Endometrial microvascular endothelial cells (primary cell): ENCODE measurements around the gene FGA. TPM values are rescaled to one million over a fixed set of nuclear protein-coding genes. Genes with fewer than 3 reads are reported as not detected.

Source experiments
- in situ Hi-C: cut with HindIII; loops from 2 replicates; pipeline ENCODE4 v1.10.0; 2017; ENCODE audit warnings: low sequenced_read_pairs, low pct_unique_long_range_greater_than_20kb; ENCODE audit errors: inconsistent ontology term
- total RNA-seq: library from RNA; depleted of rRNA; stranded (reverse); fragments of >200 nt; gene quantifications from one replicate; pipeline ENCODE4 v1.2.3, GENCODE V29; 2015; ENCODE audit errors: inconsistent ontology term

The FGA gene
- total RNA-seq: not detected

DNA sequence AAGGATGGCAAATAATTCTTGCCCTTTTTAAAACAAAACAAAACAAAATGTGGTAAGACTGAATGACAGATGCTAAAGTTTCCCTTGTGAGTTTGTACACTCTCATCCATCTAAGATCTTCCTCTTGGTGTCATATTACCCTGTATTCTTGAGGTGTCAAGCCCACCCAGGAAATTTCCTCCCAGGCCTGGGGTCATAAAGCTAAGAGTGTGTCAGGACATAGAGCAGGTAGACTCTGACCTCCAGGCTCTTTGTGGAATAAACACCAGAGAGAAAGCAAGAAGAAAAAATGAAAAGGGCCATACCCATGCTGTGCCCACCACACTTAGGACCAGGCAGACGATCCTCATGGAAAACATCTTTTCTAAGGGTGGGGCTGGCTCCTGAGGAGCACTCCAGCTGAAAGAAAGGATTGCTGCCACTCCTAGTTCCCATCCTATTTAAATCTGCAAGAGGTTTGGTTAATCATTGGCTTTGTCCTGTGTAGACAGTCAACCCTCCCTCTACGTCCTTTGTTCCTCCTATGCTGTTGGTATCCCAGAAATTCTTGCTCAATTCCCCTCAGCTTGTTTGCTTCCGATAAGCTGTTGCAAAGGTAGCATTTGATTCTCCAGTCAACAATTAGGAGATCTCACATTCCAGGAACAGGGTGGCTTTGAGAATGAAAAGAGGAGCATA lies at the start of gene FGA:
FGA (minus strand) TSS at position 414 of the 678 bp plus-strand sequence; CDS start at position 359, 55 bp downstream.
- in situ Hi-C loops: no loop called here

DNA sequence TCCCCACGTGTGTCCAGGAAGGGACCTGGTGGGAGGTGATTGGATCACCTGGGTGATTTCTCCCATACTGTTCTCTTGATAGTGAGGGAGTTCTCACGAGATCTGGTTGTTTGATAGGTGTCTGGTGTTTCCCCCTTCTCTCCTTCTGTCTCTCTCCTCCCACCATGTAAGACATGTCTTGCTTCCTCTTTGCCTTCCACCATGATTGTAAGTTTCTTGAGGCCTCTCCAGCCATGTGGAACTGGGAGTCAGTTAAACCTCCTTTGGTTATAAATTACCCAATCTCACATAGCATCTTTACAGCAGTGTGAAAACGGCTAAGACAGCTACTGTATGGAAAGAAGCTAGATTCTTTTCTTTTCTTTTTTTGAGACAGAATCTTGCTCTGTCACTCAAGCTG lies 43.5 kb upstream of the FGA start:
- in situ Hi-C loops: no loop called here

DNA sequence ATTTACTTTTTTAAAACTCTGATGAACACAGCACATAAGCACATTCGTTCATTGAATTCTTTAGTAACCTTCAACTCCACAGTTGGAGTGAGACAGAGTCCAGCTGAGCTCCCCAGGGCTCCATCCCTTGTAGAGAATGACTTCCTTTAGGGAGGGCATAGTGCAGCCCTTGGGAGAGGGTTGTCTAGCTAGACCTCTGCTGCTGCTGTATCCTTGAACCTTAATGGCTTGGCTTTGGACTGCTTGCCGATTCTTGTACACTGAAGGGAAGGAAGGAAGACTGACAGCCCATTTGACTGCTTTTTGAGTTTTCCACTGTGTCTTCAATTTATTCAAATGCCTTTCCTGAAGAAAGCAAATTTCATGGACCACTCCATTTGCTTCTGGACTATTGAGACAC lies 41.3 kb upstream of the FGA start:
- in situ Hi-C loops: no loop called here

DNA sequence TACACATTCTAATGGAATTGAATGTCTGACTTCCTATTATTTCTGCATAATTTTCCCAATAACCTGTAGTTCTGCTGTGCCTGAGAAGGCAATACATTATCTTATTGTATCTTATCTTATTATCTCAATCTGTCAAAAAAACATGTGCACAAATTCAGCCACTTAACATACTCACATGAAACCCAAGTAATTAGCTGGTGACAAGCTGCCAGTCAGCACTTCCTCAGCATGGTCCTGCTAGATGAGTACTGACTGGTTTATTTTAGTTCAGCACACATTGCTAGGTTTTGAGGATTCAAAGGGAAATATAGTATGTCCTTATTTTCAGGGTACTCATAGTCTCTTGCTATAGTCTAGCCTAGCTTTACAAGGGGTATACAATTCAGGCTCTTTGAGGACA lies 39.8 kb upstream of the FGA start:
- in situ Hi-C loops: no loop called here

DNA sequence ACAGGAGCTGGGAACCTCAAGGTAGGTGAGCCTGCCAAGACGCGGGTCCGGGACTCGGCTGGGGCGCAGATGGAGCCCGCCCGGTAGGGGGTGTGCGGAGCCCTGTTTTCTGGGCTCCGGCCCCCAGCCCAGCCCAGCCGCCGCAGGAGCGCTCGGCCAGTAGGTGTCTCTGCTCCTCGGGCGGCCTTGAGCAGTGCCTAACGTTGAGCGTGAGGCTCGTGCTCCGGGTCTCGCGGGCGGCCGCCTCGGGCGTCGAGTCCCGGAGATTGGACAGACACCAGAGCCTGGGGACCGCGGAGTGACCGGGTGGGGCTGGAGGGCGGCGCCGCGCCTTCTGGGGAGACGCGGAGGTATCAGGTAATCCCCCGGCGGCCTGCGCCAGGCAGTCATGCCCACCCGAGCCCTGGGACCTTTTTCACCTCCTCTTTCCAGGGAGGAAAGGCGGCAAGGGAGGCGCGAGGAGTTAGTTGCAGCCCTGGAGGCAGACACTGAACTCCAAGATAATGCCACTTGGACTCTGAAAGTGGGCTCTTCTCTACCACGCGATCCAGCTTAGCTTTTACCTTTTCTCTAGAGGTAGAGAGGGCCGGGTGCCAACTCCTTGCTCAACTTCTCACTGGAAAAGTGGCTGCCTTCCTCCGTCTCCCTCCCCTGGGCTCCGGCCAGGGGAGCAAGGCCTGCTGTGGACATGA lies 36.4 kb upstream of the FGA start:
- in situ Hi-C loops: no loop called here

DNA sequence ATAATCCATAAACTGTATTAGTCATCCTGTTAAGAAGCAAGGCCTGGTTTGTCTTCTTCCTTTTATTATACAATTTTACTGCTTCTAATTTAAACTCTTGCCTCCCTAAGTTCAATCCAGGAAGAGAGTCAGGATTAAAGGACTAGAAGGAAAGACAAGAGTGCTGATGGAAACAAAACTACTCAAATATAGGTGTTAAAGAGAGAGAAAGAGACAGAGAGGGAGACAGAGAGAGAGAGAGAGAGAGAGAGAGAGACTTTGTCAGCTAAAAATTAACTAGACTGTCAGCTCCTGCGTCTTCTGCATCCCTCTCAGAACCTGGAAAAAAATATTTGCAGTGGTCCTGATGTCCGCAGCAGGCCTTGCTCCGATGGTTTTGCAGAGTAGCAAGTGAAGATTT lies 35.4 kb upstream of the FGA start:
- in situ Hi-C loops: no loop called here

DNA sequence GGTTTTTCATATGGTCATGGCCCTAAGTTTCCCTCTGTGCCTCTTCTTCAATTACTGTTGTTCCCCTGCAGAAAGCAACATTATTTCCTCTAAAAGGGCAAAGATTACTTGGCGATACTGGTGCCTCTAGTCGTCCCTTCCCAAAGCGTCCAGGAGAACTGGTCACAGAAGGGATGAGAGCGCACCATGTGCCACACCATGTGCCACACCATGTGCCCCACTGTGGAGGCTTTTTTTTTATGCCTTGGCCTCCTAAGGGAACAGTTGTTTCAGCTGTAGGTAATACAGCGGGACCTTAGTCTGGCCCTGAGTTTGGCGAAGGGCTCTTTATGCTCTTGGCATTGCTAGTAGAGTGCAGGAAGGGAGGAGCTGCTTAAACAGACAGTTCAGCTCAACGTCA lies 33.5 kb upstream of the FGA start:
- in situ Hi-C loops: no loop called here

DNA sequence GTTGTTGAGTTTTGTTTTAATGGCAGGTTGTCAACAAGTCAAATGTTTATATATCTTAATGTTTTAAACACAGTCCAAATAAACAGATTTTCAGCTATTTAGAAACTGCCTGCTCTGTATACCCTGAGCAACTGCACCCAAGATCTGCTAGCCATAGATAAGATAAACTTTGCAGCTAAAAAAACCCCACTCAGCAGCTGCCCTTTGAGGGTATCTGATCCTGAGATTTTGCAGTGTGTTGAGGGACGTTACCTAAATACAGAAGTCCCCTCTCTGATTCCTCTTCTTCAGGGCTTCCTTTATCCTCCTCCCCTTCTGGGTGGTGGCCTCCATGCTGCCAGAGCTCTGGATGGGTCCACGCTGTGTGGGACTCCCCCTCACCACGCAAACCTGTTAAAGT lies 32.9 kb upstream of the FGA start:
- in situ Hi-C loops: no loop called here

DNA sequence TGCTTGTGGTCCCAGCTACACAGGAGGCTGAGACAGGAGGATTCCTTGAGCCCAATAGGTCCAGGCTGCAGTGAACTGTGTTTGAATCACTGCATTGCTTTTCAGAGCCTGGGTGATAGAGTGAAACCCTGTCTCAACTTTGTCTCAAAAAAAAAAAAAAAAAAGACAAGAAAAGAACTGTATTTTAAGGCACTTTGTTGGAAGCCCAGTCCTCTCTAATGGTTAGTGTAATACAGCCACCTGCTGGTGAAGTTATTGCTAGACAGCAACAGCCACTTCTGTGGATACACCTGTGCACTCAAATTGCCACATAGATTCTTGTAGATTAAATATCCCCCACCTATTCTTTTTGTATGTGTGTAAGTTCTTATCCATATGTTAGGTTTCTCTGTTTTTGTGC lies 32.1 kb upstream of the FGA start:
- in situ Hi-C loops: no loop called here

DNA sequence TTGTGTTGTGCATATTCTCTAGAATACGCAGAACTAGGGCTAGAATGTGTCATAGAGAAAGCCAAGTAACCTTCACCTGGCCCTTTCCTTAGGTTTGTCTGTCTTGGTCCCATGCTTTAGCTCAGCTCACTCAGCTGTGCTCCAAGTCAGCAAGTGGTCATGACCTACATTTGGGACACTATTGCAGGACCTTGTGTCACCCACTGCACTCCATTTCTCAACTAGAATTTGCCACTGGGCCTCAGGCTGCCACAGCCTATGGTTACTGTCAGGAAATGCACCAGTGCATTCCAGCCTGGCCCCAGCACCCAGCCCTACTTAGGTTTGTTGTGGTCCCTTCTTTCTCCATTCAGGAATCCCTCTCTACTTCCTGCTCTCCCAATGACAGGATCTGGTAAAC lies 29.6 kb upstream of the FGA start:
- in situ Hi-C loops: no loop called here

DNA sequence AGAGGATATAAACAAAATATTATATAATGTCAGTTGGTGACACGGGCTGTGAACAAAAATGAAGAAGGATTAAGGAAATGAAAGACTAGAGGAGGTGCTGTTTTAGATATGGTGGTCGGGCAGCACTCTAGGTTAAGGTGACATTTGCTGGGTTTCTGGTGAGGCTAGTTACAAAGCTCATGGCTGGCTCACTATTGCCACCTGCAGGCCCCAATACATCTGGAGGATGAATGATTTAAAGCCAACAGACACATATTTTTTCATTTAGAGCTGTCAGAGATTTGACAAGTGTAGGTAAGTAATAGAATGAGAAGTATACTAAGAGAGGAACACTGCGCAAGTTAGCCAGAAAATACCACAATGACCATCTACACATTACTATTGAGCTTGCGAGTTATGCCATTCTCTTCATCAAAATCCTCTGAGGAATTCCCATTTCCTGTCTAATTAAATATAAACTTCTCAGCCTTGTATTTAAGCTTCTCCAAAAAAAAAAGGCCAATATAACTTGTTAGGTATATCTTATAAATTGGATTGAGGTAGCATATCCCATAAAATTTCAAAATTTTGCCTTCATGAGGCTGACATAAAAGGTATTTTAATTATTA lies 28.3 kb upstream of the FGA start:
- in situ Hi-C loops: no loop called here

DNA sequence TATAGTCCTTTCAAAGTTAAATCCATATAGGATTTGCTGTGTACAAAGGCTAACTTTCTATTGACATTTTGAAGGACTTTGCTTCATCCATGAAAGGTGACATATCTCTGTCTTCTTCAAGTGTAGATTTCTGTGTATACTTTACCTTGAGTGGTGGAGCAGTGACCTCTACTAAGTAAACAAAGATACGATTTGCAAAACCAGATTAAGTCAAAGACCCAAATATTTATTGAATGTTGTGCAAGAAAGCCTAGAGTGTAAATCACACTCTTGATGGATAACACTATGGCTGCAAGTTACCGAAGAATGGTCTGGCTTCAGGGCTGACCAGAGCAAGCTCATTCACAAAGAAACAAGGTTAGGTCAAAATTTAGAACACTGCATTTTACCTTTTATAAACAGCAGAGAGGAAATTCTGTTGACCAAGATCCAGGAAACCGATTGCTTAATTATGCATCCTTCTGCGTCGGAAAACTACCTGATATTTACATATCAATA lies 27.3 kb upstream of the FGA start:
- in situ Hi-C loops: no loop called here

DNA sequence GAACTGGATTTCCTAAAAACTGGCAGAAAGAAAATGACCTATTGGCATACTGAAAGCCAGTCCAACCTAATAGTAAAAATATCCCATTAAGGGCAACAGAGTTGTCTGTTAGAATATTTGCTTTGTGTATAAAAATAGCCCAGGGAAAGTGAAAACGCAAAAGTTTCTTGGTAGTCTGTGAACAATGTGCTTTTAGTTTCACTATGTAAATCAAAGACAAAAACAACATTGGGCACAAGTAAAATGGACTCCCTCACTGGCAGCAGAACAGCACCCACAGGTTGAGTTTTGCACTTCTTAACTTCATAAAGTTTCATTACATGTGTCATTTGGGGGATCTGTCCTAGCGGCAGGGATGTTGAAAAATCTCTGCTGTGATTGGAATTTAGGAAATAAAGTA lies 26.2 kb upstream of the FGA start:
- in situ Hi-C loops: no loop called here

DNA sequence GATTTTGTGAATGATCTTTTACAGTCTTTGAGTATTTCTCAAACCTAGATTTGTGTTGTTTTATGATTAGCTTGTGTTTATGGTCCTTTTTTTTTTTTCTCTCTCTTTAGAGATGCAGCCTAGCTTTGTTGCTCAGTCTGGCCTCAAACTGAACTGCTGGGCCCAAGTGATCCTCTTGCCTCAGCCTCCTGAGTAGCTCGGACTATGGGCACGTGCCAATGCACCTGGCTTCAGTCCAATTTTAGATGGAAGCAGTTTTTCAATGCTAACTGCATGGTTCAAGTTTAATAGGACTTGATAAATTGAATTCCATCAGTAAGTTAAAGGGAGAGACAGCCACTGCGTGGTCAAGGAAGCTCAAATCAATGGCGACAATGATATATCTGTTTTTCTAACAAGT lies 25.7 kb upstream of the FGA start:
- in situ Hi-C loops: no loop called here

DNA sequence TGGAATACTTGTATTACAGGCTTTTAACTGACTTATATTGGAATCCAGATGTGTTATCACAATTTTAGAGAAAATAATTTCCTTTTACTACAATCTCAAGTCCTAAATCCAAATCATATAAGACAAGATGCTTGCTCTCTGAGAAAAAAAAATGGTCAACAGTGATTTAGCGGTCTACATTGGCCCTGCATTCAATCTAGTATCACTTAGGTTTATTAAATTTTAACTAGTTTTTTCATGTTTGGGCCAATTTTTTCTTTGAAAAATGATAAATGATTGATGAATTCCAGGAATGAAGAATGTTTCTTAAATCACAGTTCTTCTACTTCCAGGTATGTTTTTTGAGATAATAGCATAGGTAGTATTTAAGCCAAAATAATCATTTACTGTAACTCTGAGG lies 24.7 kb upstream of the FGA start:
- in situ Hi-C loops: no loop called here

DNA sequence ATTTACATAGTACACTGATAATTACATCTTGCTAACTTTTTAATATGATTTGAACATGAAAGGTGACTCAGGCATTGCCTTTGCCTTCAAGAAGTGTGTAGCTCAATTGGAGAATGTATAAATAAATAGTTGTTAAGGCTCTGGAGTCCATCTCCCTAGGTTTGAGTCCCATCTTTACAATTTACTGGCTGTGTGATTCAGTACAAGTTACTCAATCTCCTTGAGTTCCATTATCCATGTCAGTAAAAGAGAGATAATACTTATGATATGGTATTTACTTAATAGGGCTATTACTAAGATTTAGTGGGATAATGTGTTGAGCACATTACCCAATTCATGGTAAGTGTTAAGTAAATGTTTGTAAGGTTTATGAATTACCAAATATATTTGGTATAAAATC lies 23.8 kb upstream of the FGA start:
- in situ Hi-C loops: no loop called here

DNA sequence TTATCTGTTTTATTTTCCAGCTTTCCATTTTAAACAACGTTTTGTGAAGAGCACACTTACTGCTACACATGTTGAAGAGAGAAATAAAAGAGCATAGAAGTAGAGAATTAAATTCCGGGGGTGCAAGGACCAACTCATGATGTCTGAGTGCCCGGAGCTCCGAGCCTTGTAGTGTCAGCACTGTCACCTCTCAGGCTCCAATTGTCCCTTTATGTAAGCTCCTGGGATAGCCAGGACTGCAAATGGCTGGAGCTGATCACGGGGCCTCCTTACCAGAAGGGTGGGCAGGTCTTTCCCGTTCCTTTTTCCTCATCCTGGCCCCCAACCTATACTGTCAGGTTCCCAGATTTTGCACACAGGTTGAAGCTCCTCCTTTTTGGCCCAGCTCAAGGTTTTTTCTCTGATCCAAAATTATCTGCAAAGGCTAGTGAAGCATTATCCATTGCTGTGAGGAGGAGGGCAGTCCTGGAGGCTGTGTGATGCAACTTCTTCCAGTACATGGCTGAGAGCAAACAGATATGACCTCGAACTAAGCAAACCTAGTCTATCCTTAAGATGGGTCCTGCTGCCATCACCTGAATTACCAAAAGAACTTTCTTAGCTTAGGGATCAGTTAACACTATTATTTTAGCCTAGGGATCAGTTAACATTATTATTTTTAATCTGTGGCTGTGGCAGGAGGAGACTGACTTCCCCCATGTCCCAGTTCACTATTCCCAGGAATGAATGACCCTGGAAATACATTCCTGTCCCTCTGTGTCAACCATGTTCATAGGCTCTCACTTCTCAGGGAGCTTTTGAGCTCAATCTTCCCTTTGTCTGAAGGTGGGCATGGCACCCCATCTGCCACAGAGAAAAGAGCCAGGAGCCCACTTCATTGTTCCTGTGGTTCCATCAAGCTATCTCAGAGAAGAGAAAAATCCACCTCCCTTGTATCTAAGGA lies 22.2 kb upstream of the FGA start, which contains the start of gene FGG:
FGG (minus strand) TSS at position 185 of the 943 bp plus-strand sequence; CDS start at position 138, 47 bp downstream.
- in situ Hi-C loops: no loop called here

DNA sequence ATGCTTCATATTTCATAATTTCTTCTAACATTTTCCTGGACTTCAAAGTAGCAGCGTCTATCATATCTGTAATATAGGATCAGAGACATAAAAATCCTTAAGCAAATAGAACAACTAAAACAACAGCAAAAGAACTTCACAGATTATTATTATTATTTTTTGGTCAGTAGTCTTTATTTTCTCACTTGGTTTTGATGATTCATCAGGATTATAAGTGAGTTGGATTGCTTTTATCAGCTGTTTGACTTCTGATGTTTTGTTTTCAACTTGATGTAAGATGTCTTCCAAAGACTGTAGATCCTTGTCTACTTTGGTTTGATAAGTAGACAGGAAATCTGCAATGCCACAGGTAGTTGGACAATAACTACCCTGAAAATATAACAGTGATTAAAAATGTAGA lies 21.3 kb upstream of the FGA start:
- in situ Hi-C loops: no loop called here

DNA sequence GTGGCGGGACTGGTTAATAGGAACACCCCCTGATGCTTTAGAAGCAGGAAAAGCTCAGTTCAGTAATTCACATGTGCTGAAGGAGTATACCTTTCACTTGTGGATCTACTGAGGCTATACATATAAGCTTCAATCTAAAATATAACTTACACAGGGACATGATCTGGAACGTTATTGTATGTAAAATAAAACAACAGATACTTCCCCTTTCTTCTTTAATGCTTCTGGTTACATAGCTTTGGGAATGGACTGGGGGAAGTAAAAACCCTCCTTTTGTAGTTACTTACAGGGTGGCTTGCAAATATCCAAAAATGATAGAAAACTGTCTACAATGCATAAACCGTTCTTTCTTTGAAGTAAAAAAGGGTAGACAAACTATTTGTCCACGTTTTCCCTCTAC lies 20.0 kb upstream of the FGA start:
- in situ Hi-C loops: no loop called here
